Myocyte (in vitro differentiated cells): ENCODE measurements around the gene ANGPTL2. TPM values are rescaled to one million over a fixed set of nuclear protein-coding genes. Genes with fewer than 3 reads are reported as not detected.

Experiments used
- DNase-seq: peaks from one replicate; pipeline ENCODE4 v3.0.0-alpha.2; 2012; ENCODE audit warnings: low read depth
- total RNA-seq: library from RNA; depleted of rRNA; stranded (reverse); fragments of >200 nt; gene quantifications from 2 replicates; pipeline ENCODE4 v1.2.3, GENCODE V29; 2014

The ANGPTL2 gene
- total RNA-seq, 1 donor from 2014 or later = 80.6 TPM

- no peak for DNase-seq
Measured at GRCh38 chr9:127155314-127155960, 33.0 kb upstream of the ANGPTL2 start.

- DNase-seq = peak; percentile 83
Measured at GRCh38 chr9:127154390-127155191, 32.2 kb upstream of the ANGPTL2 start.

- DNase-seq = no peak
Measured at GRCh38 chr9:127154003-127154389, 31.6 kb upstream of the ANGPTL2 start.

- DNase-seq = no peak
Measured at GRCh38 chr9:127153501-127153900, 31.1 kb upstream of the ANGPTL2 start.

GRCh38 chr9:127149463-127150390, 27.3 kb upstream of the ANGPTL2 start:
- no peak for DNase-seq

- no peak for DNase-seq
Measured at GRCh38 chr9:127149010-127149409, 26.6 kb upstream of the ANGPTL2 start.

- DNase-seq = no peak
Measured at GRCh38 chr9:127148014-127148413, 25.6 kb upstream of the ANGPTL2 start.

- DNase-seq = no peak
Measured at GRCh38 chr9:127147251-127147650, 24.8 kb upstream of the ANGPTL2 start.

- peak; percentile 87 for DNase-seq
Measured at GRCh38 chr9:127146841-127147240, 24.4 kb upstream of the ANGPTL2 start.

GRCh38 chr9:127144670-127145445, 22.4 kb upstream of the ANGPTL2 start:
- peak; percentile 66 for DNase-seq

- DNase-seq = no peak
Measured at GRCh38 chr9:127143920-127144465, 21.6 kb upstream of the ANGPTL2 start.

- DNase-seq = no peak
Measured at GRCh38 chr9:127142931-127143464, 20.6 kb upstream of the ANGPTL2 start.

GRCh38 chr9:127142291-127142690, 19.9 kb upstream of the ANGPTL2 start:
- DNase-seq = no peak

GRCh38 chr9:127140842-127141675, 18.6 kb upstream of the ANGPTL2 start:
- DNase-seq = no peak

GRCh38 chr9:127140181-127140580, 17.7 kb upstream of the ANGPTL2 start:
- no peak for DNase-seq

GRCh38 chr9:127139775-127140174, 17.3 kb upstream of the ANGPTL2 start:
- DNase-seq = no peak

GRCh38 chr9:127139071-127139731, 16.8 kb upstream of the ANGPTL2 start:
- DNase-seq = no peak

- DNase-seq = no peak
Measured at GRCh38 chr9:127138444-127138843, 16.0 kb upstream of the ANGPTL2 start.
